H1 (cell line): ENCODE results near the gene CACNA1G. TPM values are rescaled to one million over a fixed set of nuclear protein-coding genes. Genes with fewer than 3 reads are reported as not detected.

ENCODE experiments used
- CTCF ChIA-PET: fragments of 300-600 bp; sonication (Branson Sonifier 250); formaldehyde crosslinking; loops from one replicate; lab custom pipeline; 2021; ENCODE audit not compliant: partially characterized antibody; lab: Charles Lee
- POLR2A ChIA-PET: fragments of 300-600 bp; sonication (Branson Sonifier 250); formaldehyde crosslinking; loops from one replicate; lab custom pipeline; 2021; ENCODE audit warnings: inconsistent platforms; ENCODE audit not compliant: partially characterized antibody; lab: Charles Lee
- DNase-seq, 2 experiments: peaks; one replicate each; pipeline versions ENCODE4 v3.0.0 to v3.0.0-alpha.2; 2010 to 2022; ENCODE audit warnings: low spot score in 2 of 2, low read depth in 1 of 2, mixed read lengths in 1 of 2
- FAIRE-seq: peaks from 2 replicates; lab custom pipeline; 2011; peaks lifted over from hg19 to GRCh38; lab: Jason Lieb, UNC
- H2AFZ ChIP-seq: 2 replicates; pipeline ENCODE4 v1.8.1; 2012; ENCODE audit warnings: low read length, inconsistent platforms
- H2AK5ac ChIP-seq: 2 replicates; pipeline ENCODE4 v1.6.1; 2013; ENCODE audit warnings: low read depth, low read length
- H2BK120ac ChIP-seq: replicated peaks from 2 replicates; pipeline ENCODE3; 2013; ENCODE audit warnings: low read depth, low read length, inconsistent platforms
- H2BK12ac ChIP-seq: 2 replicates; pipeline ENCODE4 v1.6.1; 2013; ENCODE audit warnings: low read depth, low read length
- H2BK15ac ChIP-seq: 2 replicates; pipeline ENCODE4 v1.6.1; 2013; ENCODE audit warnings: low read length
- H2BK20ac ChIP-seq: 2 replicates; pipeline ENCODE4 v1.6.1; 2013; ENCODE audit warnings: low read length
- H2BK5ac ChIP-seq: 2 replicates; pipeline ENCODE4 v1.6.1; 2013; ENCODE audit warnings: low read depth, low read length
- H3K14ac ChIP-seq: 2 replicates; pipeline ENCODE4 v1.6.1; 2013; ENCODE audit warnings: inconsistent platforms; ENCODE audit not compliant: insufficient read length
- H3K18ac ChIP-seq: 2 replicates; pipeline ENCODE4 v1.6.1; 2013; ENCODE audit warnings: low read length; ENCODE audit errors: extremely low read depth
- H3K23ac ChIP-seq: 2 replicates; pipeline ENCODE4 v1.6.1; 2013; ENCODE audit warnings: inconsistent platforms; ENCODE audit not compliant: insufficient read length
- H3K23me2 ChIP-seq: 2 replicates; pipeline ENCODE4 v1.6.1; 2013; ENCODE audit warnings: low read depth, low read length
- H3K27ac ChIP-seq: 2 replicates; pipeline ENCODE4 v1.6.1; 2011; ENCODE audit warnings: low read depth, low read length, inconsistent platforms
- H3K27me3 ChIP-seq, 4 experiments: replicated peaks in 1 of 4; 1 replicate in 1 of 4; 2 replicates in 3 of 4; pipeline versions ENCODE4 v1.6.1 to v1.8.1; 2011 to 2013; ENCODE audit warnings: low read length in 3 of 4, mild to moderate bottlenecking in 3 of 4, inconsistent platforms in 2 of 4, mixed read lengths in 2 of 4, moderate library complexity in 1 of 4; ENCODE audit not compliant: control insufficient read depth in 3 of 4, insufficient read depth in 3 of 4; ENCODE audit errors: extremely low read depth in 1 of 4
- H3K36me3 ChIP-seq, 4 experiments: 2 replicates each; pipeline versions ENCODE4 v1.6.1 to v1.8.1; 2011 to 2013; ENCODE audit warnings: mild to moderate bottlenecking in 4 of 4, low read length in 3 of 4, moderate library complexity in 2 of 4, control low read depth in 1 of 4, inconsistent platforms in 1 of 4; ENCODE audit not compliant: insufficient read depth in 4 of 4, control insufficient read depth in 2 of 4
- H3K4ac ChIP-seq: replicated peaks from 2 replicates; pipeline ENCODE3; 2013; ENCODE audit warnings: low read length, low read depth, mixed read lengths, inconsistent platforms; ENCODE audit not compliant: insufficient read length
- H3K4me1 ChIP-seq, 4 experiments: replicated peaks in 1 of 4; 1 replicate in 1 of 4; 2 replicates in 3 of 4; pipeline versions ENCODE4 v1.6.1 to v1.8.1; 2011 to 2013; ENCODE audit warnings: low read length in 3 of 4, inconsistent platforms in 2 of 4, mixed read lengths in 1 of 4; ENCODE audit not compliant: insufficient read depth in 4 of 4, control insufficient read depth in 3 of 4
- H3K4me2 ChIP-seq, 2 experiments: 2 replicates each; pipeline versions ENCODE4 v1.6.1 to v1.8.1; 2011 to 2013; ENCODE audit warnings: low read depth in 2 of 2, low read length in 2 of 2, control low read depth in 1 of 2, inconsistent platforms in 1 of 2, mild to moderate bottlenecking in 1 of 2; ENCODE audit not compliant: insufficient read depth in 1 of 2
- H3K4me3 ChIP-seq, 4 experiments: fragments of 200-600, 300-600 bp in 1 of 4; sonication (generic), shearing (Covaris generic), sonication (Bioruptor Twin) in 1 of 4; 2 replicates each; pipeline versions ENCODE4 v1.5.1 to v1.8.1; 2011 to 2016; ENCODE audit warnings: low read length in 4 of 4, low read depth in 3 of 4, control low read depth in 2 of 4, inconsistent platforms in 2 of 4, mild to moderate bottlenecking in 2 of 4, mixed read lengths in 1 of 4, moderate library complexity in 1 of 4; ENCODE audit not compliant: insufficient read depth in 2 of 4; ENCODE audit errors: extremely low read depth in 1 of 4
- H3K56ac ChIP-seq: replicated peaks from 2 replicates; pipeline ENCODE3; 2013; ENCODE audit warnings: low read depth, mild to moderate bottlenecking, mixed read lengths, low read length, inconsistent platforms; ENCODE audit not compliant: insufficient read length
- H3K79me1 ChIP-seq: 2 replicates; pipeline ENCODE4 v1.6.1; 2013; ENCODE audit warnings: low read depth, low read length, control low read depth
- H3K79me2 ChIP-seq, 2 experiments: 2 replicates each; pipeline versions ENCODE4 v1.6.1 to v1.8.1; 2012 to 2013; ENCODE audit warnings: low read length in 2 of 2, mild to moderate bottlenecking in 2 of 2, inconsistent platforms in 1 of 2; ENCODE audit not compliant: insufficient read depth in 2 of 2, control insufficient read depth in 1 of 2
- H3K9ac ChIP-seq, 4 experiments: replicated peaks in 1 of 4; 1 replicate in 1 of 4; 2 replicates in 3 of 4; pipeline versions ENCODE4 v1.6.1 to v1.8.1; 2011 to 2013; ENCODE audit warnings: low read depth in 3 of 4, low read length in 3 of 4, control low read depth in 2 of 4, mild to moderate bottlenecking in 2 of 4, moderate library complexity in 2 of 4, inconsistent platforms in 1 of 4; ENCODE audit errors: extremely low read depth in 1 of 4
- H3K9me3 ChIP-seq, 2 experiments: 2 replicates each; pipeline versions ENCODE4 v1.6.1 to v1.8.1; 2012 to 2013; ENCODE audit warnings: mild to moderate bottlenecking in 2 of 2, moderate library complexity in 2 of 2, control low read depth in 1 of 2, inconsistent platforms in 1 of 2, low read depth in 1 of 2, low read length in 1 of 2, mixed read lengths in 1 of 2; ENCODE audit not compliant: insufficient read depth in 2 of 2
- H4K20me1 ChIP-seq, 2 experiments: replicated peaks in 1 of 2; 2 replicates each; pipeline versions ENCODE3 to v1.8.1; 2011 to 2013; ENCODE audit warnings: inconsistent platforms in 2 of 2, low read length in 2 of 2, mild to moderate bottlenecking in 1 of 2; ENCODE audit not compliant: insufficient read depth in 2 of 2, control insufficient read depth in 1 of 2
- H4K5ac ChIP-seq: 2 replicates; pipeline ENCODE4 v1.6.1; 2013; ENCODE audit warnings: low read length, low read depth, mixed read lengths, inconsistent platforms; ENCODE audit not compliant: insufficient read length
- H4K8ac ChIP-seq: 2 replicates; pipeline ENCODE4 v1.8.0; 2013; ENCODE audit warnings: mild to moderate bottlenecking, moderate library complexity, low read length, inconsistent platforms; ENCODE audit not compliant: insufficient read depth; ENCODE audit errors: extremely low read depth
- H4K91ac ChIP-seq: replicated peaks from 2 replicates; pipeline ENCODE3; 2013; ENCODE audit warnings: low read length, mixed read lengths, inconsistent platforms; ENCODE audit not compliant: insufficient read length
- HDAC6 ChIP-seq: IDR thresholded peaks from one replicate; pipeline ENCODE4 v1.7.1; 2012; ENCODE audit warnings: low read depth, mild to moderate bottlenecking, inconsistent platforms, low read length, moderate library complexity
- JUN ChIP-seq: IDR thresholded peaks from 2 replicates; pipeline ENCODE4 v1.6.1; 2011; ENCODE audit warnings: low read depth, mild to moderate bottlenecking, improper control_type of control experiment, low read length
- MAFK ChIP-seq: IDR thresholded peaks from 2 replicates; pipeline ENCODE4 v1.6.1; 2012; ENCODE audit warnings: low read depth, mild to moderate bottlenecking, improper control_type of control experiment, low read length
- NANOG ChIP-seq: IDR thresholded peaks from 2 replicates; pipeline ENCODE4 v1.6.1; 2011; ENCODE audit warnings: low read length, low read depth, mild to moderate bottlenecking, inconsistent platforms; ENCODE audit not compliant: insufficient read depth, poor library complexity, severe bottlenecking
- RAD21 ChIP-seq, 2 experiments: IDR thresholded peaks in 1 of 2; conservative IDR thresholded peaks in 1 of 2; 2 replicates each; pipeline ENCODE4 v1.6.1; 2011; ENCODE audit warnings: low read depth in 2 of 2, low read length in 2 of 2, improper control_type of control experiment in 1 of 2, inconsistent platforms in 1 of 2, mild to moderate bottlenecking in 1 of 2, moderate library complexity in 1 of 2
- RFX5 ChIP-seq: IDR thresholded peaks from 2 replicates; pipeline ENCODE4 v1.6.1; 2011; ENCODE audit warnings: low read depth, low read length, improper control_type of control experiment, borderline replicate concordance
- SIX5 ChIP-seq: IDR thresholded peaks from 2 replicates; pipeline ENCODE4 v1.6.1; 2011; ENCODE audit warnings: mild to moderate bottlenecking, low read depth, low read length
- WGBS, 2 experiments: shearing (Covaris generic) in 1 of 2; methylation state at CpG; one replicate each; pipeline versions ENCODE4 v1.1.6 to v1.1.7; 2013 to 2015; ENCODE audit warnings: low lambda C conversion rate in 2 of 2, mixed read lengths in 2 of 2, inconsistent platforms in 1 of 2, low coverage in 1 of 2, missing lambda C conversion rate in 1 of 2; ENCODE audit not compliant: insufficient replicate concordance in 2 of 2, insufficient coverage in 1 of 2, insufficient read length in 1 of 2; ENCODE audit errors: extremely low coverage in 1 of 2, missing lambda C conversion rate in 1 of 2; 5-methylcytosine and 5-hydroxymethylcytosine counted together
- polyA plus RNA-seq, 7 experiments: library from polyadenylated mRNA; depleted of rRNA in 3 of 7; stranded (reverse) in 5 of 7; unstranded in 2 of 7; fragments of >200 nt in 5 of 7; fragments of 200-250 nt in 2 of 7; gene quantifications; 1 replicate in 5 of 7; 2 replicates in 1 of 7; 4 replicates in 1 of 7; pipeline versions ENCODE4 v1.2.1 to v1.2.3, GENCODE V29; 2011 to 2013; ENCODE audit warnings: missing spikeins in 2 of 7, mixed read lengths in 2 of 7
- total RNA-seq: library from RNA; stranded (reverse); fragmentation: NEBNext Ultra II Directional; extraction: Animal tissue kit (Norgen Biotek cat#: 25700); gene quantifications from 2 replicates; pipeline ENCODE4 v1.2.1, GENCODE V29; 2021
- TF ChIP-seq, protein P1 (sequence below), 3 experiments: IDR thresholded peaks; 1 replicate in 2 of 3; 2 replicates in 1 of 3; pipeline versions ENCODE4 v1.5.1 to v1.6.1; 2011; ENCODE audit warnings: low read length in 3 of 3, mild to moderate bottlenecking in 3 of 3, inconsistent platforms in 2 of 3, low read depth in 1 of 3, moderate library complexity in 1 of 3; ENCODE audit not compliant: insufficient read depth in 1 of 3; ENCODE audit errors: control extremely low read depth in 1 of 3
- TF ChIP-seq, protein P2 (sequence below): IDR thresholded peaks from 2 replicates; pipeline ENCODE4 v1.6.1; 2011; ENCODE audit warnings: low read depth, mild to moderate bottlenecking, low read length; ENCODE audit not compliant: insufficient read depth

The CACNA1G gene
- total and polyA plus RNA-seq, 2 of the 8 experiments (the other 6 are each of a cell fraction or from before 2014, with no cell fraction given), result 2.9 to 4.9 TPM

DNA sequence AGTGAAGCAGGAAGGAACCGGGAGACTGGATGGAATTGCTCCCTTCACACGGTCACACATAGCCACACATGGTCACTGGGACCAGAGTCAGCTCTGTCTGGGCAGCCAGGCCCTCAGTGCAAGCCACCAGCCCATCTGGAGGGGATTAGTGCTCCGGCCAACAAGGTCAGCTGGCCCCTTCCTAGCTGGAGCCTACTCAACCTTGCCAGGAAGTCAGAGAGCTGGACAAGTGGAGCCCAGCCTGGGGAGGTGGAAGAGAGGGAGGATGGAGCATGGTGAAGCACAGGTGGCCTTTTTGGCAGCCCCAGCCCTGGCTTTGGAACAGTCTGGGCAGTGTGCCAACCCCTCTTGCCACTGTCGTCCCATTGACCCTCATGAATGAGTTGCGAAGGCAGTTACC lies 3.7 kb upstream of the CACNA1G start:
- no peak overlapping the region for H3K4me2 ChIP-seq
- no peaks in the 10 kb centered on the region for H3K79me1 ChIP-seq
- no peak overlapping the region for H2BK20ac ChIP-seq
- no peak overlapping the region for H4K91ac ChIP-seq
- H3K9me3 ChIP-seq, result no peaks in the 10 kb centered on the region
- H2BK5ac ChIP-seq, result no peak overlapping the region
- H3K4ac ChIP-seq, result no peak overlapping the region
- FAIRE-seq, result no peak
- no peak for DNase-seq
- H3K36me3 ChIP-seq, result no peaks in the 10 kb centered on the region
- H3K56ac ChIP-seq, result no peak overlapping the region
- no peak overlapping the region for H4K8ac ChIP-seq
- no peak overlapping the region for H3K23ac ChIP-seq
- H3K14ac ChIP-seq, result no peak overlapping the region
- H4K5ac ChIP-seq, result no peak overlapping the region
- no peak overlapping the region for H2AFZ ChIP-seq
- no peaks in the 10 kb centered on the region for H3K79me2 ChIP-seq
- no peak overlapping the region for H3K4me3 ChIP-seq
- no peaks in the 10 kb centered on the region for H4K20me1 ChIP-seq
- H3K27me3 ChIP-seq, result peaks cover 4 to 37% (median 29%) of the 10 kb centered on the region in 4 experiments
- CTCF ChIA-PET, result interaction anchor here (0.8 to 12.4 kb wide), 10 partner anchors 9 to 139 kb away, joined by 3 to 112 read pairs (median 5); no protein-coding TSS in a partner anchor
- H3K18ac ChIP-seq, result no peak overlapping the region
- H3K27ac ChIP-seq, result no peak overlapping the region
- 88% methylated on average over 5 of the region's 5 CpGs; no CpG with 5 or more reads in 1 of the 2 experiments for WGBS, 2 experiments
- POLR2A ChIA-PET, result interaction anchor here (0.8 to 1.4 kb wide), 5 partner anchors 9 to 81 kb away, joined by 3 to 6 read pairs (median 4); partner anchors contain the start of gene SPATA20
- no peak overlapping the region for H3K9ac ChIP-seq
- H3K23me2 ChIP-seq, result peaks cover 17% of the 10 kb centered on the region; the same call in 1 of the 2 replicates
- no peak overlapping the region for H2BK120ac ChIP-seq
- TF ChIP-seq SIX5 (no peak), NANOG (no peak), JUN (no peak), HDAC6 (no peak), MAFK (no peak), RAD21 (IDR thresholded peaks at IDR 0.05 in 1 of 2, conservative IDR thresholded peaks at IDR 0.05 in 1 of 2; ENCODE audit: low read depth in 2 of 2, low read length in 2 of 2) (no peak), RFX5 (no peak)
- TF ChIP-seq, protein P1, sequence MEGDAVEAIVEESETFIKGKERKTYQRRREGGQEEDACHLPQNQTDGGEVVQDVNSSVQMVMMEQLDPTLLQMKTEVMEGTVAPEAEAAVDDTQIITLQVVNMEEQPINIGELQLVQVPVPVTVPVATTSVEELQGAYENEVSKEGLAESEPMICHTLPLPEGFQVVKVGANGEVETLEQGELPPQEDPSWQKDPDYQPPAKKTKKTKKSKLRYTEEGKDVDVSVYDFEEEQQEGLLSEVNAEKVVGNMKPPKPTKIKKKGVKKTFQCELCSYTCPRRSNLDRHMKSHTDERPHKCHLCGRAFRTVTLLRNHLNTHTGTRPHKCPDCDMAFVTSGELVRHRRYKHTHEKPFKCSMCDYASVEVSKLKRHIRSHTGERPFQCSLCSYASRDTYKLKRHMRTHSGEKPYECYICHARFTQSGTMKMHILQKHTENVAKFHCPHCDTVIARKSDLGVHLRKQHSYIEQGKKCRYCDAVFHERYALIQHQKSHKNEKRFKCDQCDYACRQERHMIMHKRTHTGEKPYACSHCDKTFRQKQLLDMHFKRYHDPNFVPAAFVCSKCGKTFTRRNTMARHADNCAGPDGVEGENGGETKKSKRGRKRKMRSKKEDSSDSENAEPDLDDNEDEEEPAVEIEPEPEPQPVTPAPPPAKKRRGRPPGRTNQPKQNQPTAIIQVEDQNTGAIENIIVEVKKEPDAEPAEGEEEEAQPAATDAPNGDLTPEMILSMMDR (IDR thresholded peaks at IDR 0.05; ENCODE audit: control extremely low read depth in 1 of 3, insufficient read depth in 1 of 3, low read depth in 1 of 3, low read length in 3 of 3), result no peak
- TF ChIP-seq, protein P2, sequence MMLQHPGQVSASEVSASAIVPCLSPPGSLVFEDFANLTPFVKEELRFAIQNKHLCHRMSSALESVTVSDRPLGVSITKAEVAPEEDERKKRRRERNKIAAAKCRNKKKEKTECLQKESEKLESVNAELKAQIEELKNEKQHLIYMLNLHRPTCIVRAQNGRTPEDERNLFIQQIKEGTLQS, result no peak
- TF ChIP-seq, all 59 proteins: peak for 0
- peaks cover 0 to 9% (median 3%) of the 10 kb centered on the region in 4 experiments; a peak in 4 of 7 replicates for H3K4me1 ChIP-seq
- H2BK12ac ChIP-seq, result no peak overlapping the region
- no peak overlapping the region for H2BK15ac ChIP-seq
- H2AK5ac ChIP-seq, result no peak overlapping the region
